Purkinje cell (primary cell): Measurements from ENCODE around the gene HM13. TPM values are rescaled to one million over a fixed set of nuclear protein-coding genes. Genes with fewer than 3 reads are reported as not detected.

Source experiments
- polyA plus RNA-seq: library from polyadenylated mRNA; unstranded; fragments of >200 nt; fragmentation: Nextera tagmentation; gene quantifications from 2 replicates; pipeline ENCODE4 v1.2.1, GENCODE V29; 2014

The HM13 gene
- 20.3 and 27.0 TPM in 2 replicates for polyA plus RNA-seq

GRCh38 chr20:31514154-31515071 lies at the start of gene HM13:
Gene HM13 (plus strand): TSS chr20:31514442. CDS start chr20:31514552, 110 bp downstream.

GRCh38 chr20:31474758-31475427 lies 39.3 kb upstream of the HM13 start, which contains the start of the genes DEFB124 and REM1:
Gene DEFB124 (minus strand): TSS chr20:31475127. CDS start chr20:31473013, 2,114 bp downstream.
Gene REM1 (plus strand): TSS chr20:31475288. CDS start chr20:31476446, 1,158 bp downstream.

DNA sequence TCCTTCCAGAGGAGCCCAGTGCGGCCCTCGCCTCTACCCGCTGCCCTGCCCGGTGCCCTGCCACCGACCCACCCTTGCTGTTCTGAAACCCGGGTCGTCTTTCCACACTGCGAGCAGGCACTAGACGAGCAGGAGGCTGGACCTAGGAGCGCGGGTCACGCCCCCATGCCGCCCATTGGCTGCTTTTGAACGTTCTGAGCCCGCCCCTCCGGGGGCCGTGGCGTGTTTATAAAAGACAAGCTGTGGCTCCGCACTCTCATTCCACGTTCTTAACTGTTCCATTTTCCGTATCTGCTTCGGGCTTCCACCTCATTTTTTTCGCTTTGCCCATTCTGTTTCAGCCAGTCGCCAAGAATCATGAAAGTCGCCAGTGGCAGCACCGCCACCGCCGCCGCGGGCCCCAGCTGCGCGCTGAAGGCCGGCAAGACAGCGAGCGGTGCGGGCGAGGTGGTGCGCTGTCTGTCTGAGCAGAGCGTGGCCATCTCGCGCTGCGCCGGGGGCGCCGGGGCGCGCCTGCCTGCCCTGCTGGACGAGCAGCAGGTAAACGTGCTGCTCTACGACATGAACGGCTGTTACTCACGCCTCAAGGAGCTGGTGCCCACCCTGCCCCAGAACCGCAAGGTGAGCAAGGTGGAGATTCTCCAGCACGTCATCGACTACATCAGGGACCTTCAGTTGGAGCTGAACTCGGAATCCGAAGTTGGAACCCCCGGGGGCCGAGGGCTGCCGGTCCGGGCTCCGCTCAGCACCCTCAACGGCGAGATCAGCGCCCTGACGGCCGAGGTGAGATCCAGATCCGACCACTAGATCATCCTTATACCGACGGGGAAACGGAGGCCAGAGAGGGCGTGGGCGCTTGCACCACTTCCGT lies 91.0 kb downstream of the HM13 start, which contains the start of gene ID1:
Gene ID1 (plus strand): TSS at position 259 of the 871 bp plus-strand sequence. CDS start 99 bp downstream, at position 358.

Other genes starting within 250 kb of the HM13 start
- gene DEFB116, start 205.9 kb upstream of the HM13 start, polyA plus RNA-seq, result not detected in 2 replicates
- gene DEFB118, start 145.8 kb upstream of the HM13 start, polyA plus RNA-seq, result not detected in 2 replicates
- not detected in 2 replicates for gene DEFB119, start 123.9 kb upstream of the HM13 start, polyA plus RNA-seq
- gene DEFB121, start 108.2 kb upstream of the HM13 start, polyA plus RNA-seq, result not detected in 2 replicates
- gene DEFB123, start 73.8 kb upstream of the HM13 start, polyA plus RNA-seq, result not detected in 2 replicates
- not detected in 2 replicates for gene DEFB124, start 39.3 kb upstream of the HM13 start, polyA plus RNA-seq
- not detected in 2 replicates for gene REM1, start 39.2 kb upstream of the HM13 start, polyA plus RNA-seq
- 0.41 and 0.75 TPM in 2 replicates for gene ID1, start 90.8 kb downstream of the HM13 start, polyA plus RNA-seq
- gene COX4I2, start 123.5 kb downstream of the HM13 start, polyA plus RNA-seq, result 1.9 TPM in 1 of 2 replicates, not detected in the other
- gene BCL2L1, start 208.4 kb downstream of the HM13 start, polyA plus RNA-seq, result 1.2 and 6.4 TPM in 2 replicates
- gene TPX2, start 224.8 kb downstream of the HM13 start, polyA plus RNA-seq, result 18.5 and 20.4 TPM in 2 replicates